Measurements from ENCODE around the gene LMAN2. TPM values are rescaled to one million over a fixed set of nuclear protein-coding genes. Genes with fewer than 3 reads are reported as not detected.

LMAN2 gene
- total RNA-seq, 1 experiment from 2014 or later = 106 TPM

- Histone ChIP-seq H3K9ac (ENCODE audit: extremely low read depth, insufficient read length, low read length) (no peak overlapping the region), H3K56ac (ENCODE audit: insufficient read length, low read depth, low read length) (no peak overlapping the region), H2BK15ac (ENCODE audit: low read depth, low read length) (no peak overlapping the region), H2BK120ac (ENCODE audit: low read depth, low read length, poor library complexity, severe bottlenecking) (no peak overlapping the region), H3K23me2 (ENCODE audit: insufficient read length, low read depth, low read length, poor library complexity, severe bottlenecking) (no peaks in the 10 kb centered on the region), H3K4me1 (ENCODE audit: insufficient read depth, low read length) (no peaks in the 10 kb centered on the region), H4K20me1 (ENCODE audit: control insufficient read depth, insufficient read depth, insufficient read length) (no peaks in the 10 kb centered on the region), H3K4me2 (ENCODE audit: insufficient read depth, insufficient read length, low read length) (no peak overlapping the region), H2AK5ac (ENCODE audit: insufficient read length, low read length) (no peak overlapping the region), H4K8ac (replicated peaks; ENCODE audit: insufficient read length, low read depth, low read length) (no peak overlapping the region), H3K18ac (ENCODE audit: insufficient read length, low read depth, low read length) (no peak overlapping the region), H3K14ac (ENCODE audit: insufficient read depth, low read length) (no peak overlapping the region), H3K79me1 (ENCODE audit: insufficient read depth, low read depth, low read length, poor library complexity, severe bottlenecking) (no peaks in the 10 kb centered on the region), H3K9me3 (ENCODE audit: control insufficient read depth, low read depth, low read length) (no peaks in the 10 kb centered on the region), H3K4ac (ENCODE audit: low read depth, low read length) (no peak overlapping the region), H4K5ac (ENCODE audit: insufficient read length, low read depth, low read length) (no peak overlapping the region), H3K79me2 (ENCODE audit: insufficient read depth, low read length) (peaks cover 7% of the 10 kb centered on the region; the same call in 1 of the 2 replicates), H2BK5ac (ENCODE audit: insufficient read length, low read length) (no peak overlapping the region), H2BK12ac (ENCODE audit: insufficient read length, low read depth, low read length) (no peak overlapping the region), H4K91ac (ENCODE audit: insufficient read length, low read depth, low read length) (no peak overlapping the region), H3T11ph (ENCODE audit: low read length) (no peak overlapping the region), H3K23ac (ENCODE audit: insufficient read length, low read depth, low read length) (no peak overlapping the region), H3K27ac (ENCODE audit: insufficient read length, low read depth, low read length) (no peak overlapping the region), H2AFZ (ENCODE audit: low read length) (no peak overlapping the region), H2BK20ac (ENCODE audit: low read depth, low read length, poor library complexity, severe bottlenecking) (no peak overlapping the region), H3K27me3 (ENCODE audit: insufficient read depth, low read length) (no peaks in the 10 kb centered on the region)
- Mint-ChIP-seq H3K4me3 (no peak overlapping the region), H3K9me3 (no peaks in the 10 kb centered on the region), H3K4me1 (peaks cover 8 to 9% of the 10 kb centered on the region in 2 experiments), H3K27ac (no peak overlapping the region), H3K27me3 (ENCODE audit: low read depth) (no peaks in the 10 kb centered on the region), H3K36me3 (ENCODE audit: insufficient read depth in 1 of 3, low read depth in 3 of 3) (peaks cover 8 to 43% (median 39%) of the 10 kb centered on the region in 3 experiments; a peak in 6 of 7 replicates)
- no CpG with 5 or more reads among the region's 6 CpGs for WGBS (ENCODE audit: extremely low coverage, insufficient read length, low lambda C conversion rate)
- DNase-seq = no peak
- no peak for TF ChIP-seq CTCF (conservative IDR thresholded peaks at IDR 0.05)
These were observed 6.6 kb downstream of the LMAN2 start for GRCh38 chr5:177344891-177345290.
